ENCODE data around the gene ERC2. TPM values are rescaled to one million over a fixed set of nuclear protein-coding genes. Genes with fewer than 3 reads are reported as not detected.

Gene ERC2
- total and polyA plus RNA-seq, 9 donors, result 1.2 to 9.4 (median 5.4) TPM

GRCh38 chr3:55750525-55750924 lies 717.7 kb downstream of the ERC2 start:
- no peak for DNase-seq
- no peaks in the 10 kb centered on the region for H3K27me3 ChIP-seq
- no peaks in the 10 kb centered on the region for H3K36me3 ChIP-seq
- no peak overlapping the region for H3K27ac ChIP-seq
- no peaks in the 10 kb centered on the region for H3K9me3 ChIP-seq
- no peaks in the 10 kb centered on the region for H3K4me1 ChIP-seq (ENCODE audit: insufficient read depth)
- WGBS, 3 donors, result 84 to 88% (median 85%) methylated on average over 6 of the region's 6 CpGs
- H3K4me3 ChIP-seq, result no peak overlapping the region
- intact Hi-C loops (cut with DNase I), result no loop called here
- TF ChIP-seq CTCF (IDR thresholded peaks at IDR 0.05), result no peak
- TF ChIP-seq EP300 (IDR thresholded peaks at IDR 0.05), result no peak
- TF ChIP-seq POLR2A (IDR thresholded peaks at IDR 0.05), result no peak

- H3K27me3 ChIP-seq, result no peaks in the 10 kb centered on the region
- H3K4me3 ChIP-seq, result no peak overlapping the region
- WGBS, 3 donors, result 91 to 100% (median 98%) methylated on average over 1 of the region's 1 CpG
- TF ChIP-seq EP300 (IDR thresholded peaks at IDR 0.05) (no peak), CTCF (IDR thresholded peaks at IDR 0.05) (no peak), POLR2A (IDR thresholded peaks at IDR 0.05) (no peak)
- H3K36me3 ChIP-seq, result no peaks in the 10 kb centered on the region
- intact Hi-C loops (cut with DNase I), result loop anchor here in 3 of 4 donors (5.0 to 10.0 kb wide), 2 partner anchors 194 to 262 kb away; partner anchors contain the start of gene WNT5A (in 2 of the 3)
- no peak for DNase-seq
- H3K27ac ChIP-seq, result no peak overlapping the region
- no peaks in the 10 kb centered on the region for H3K4me1 ChIP-seq (ENCODE audit: insufficient read depth)
- H3K9me3 ChIP-seq, result no peaks in the 10 kb centered on the region
These were observed 719.2 kb downstream of the ERC2 start for GRCh38 chr3:55749036-55749435.

GRCh38 chr3:55746808-55747413 lies 721.4 kb downstream of the ERC2 start:
- Histone ChIP-seq H3K36me3 (no peaks in the 10 kb centered on the region), H3K9me3 (no peaks in the 10 kb centered on the region), H3K4me1 (ENCODE audit: insufficient read depth) (no peaks in the 10 kb centered on the region), H3K4me3 (no peak overlapping the region), H3K27me3 (no peaks in the 10 kb centered on the region), H3K27ac (no peak overlapping the region)
- no peak for DNase-seq
- TF ChIP-seq CTCF (IDR thresholded peaks at IDR 0.05), result peak in 2 of 3 donors; percentile 31 to 37
- no peak for TF ChIP-seq EP300 (IDR thresholded peaks at IDR 0.05)
- intact Hi-C loops (cut with DNase I), result loop anchor here in 3 of 4 donors (5.0 to 10.0 kb wide), 2 partner anchors 192 to 260 kb away; partner anchors contain the start of gene WNT5A (in 2 of the 3)

- TF ChIP-seq EP300 (IDR thresholded peaks at IDR 0.05) (no peak), POLR2A (IDR thresholded peaks at IDR 0.05) (no peak), CTCF (IDR thresholded peaks at IDR 0.05) (no peak)
- Histone ChIP-seq H3K4me3 (no peak overlapping the region), H3K4me1 (ENCODE audit: insufficient read depth) (no peaks in the 10 kb centered on the region), H3K27ac (no peak overlapping the region), H3K9me3 (no peaks in the 10 kb centered on the region), H3K27me3 (no peaks in the 10 kb centered on the region), H3K36me3 (no peaks in the 10 kb centered on the region)
- intact Hi-C loops (cut with DNase I), result loop anchor here in 1 of 4 donors (10.0 kb wide), 1 partner anchor 188 kb away; no protein-coding TSS in a partner anchor
- no peak for DNase-seq
- WGBS, 3 donors, result 85 to 93% (median 92%) methylated on average over 2 of the region's 2 CpGs
These were observed 725.5 kb downstream of the ERC2 start for GRCh38 chr3:55742832-55743136.

Data from ovary (tissue), 9 donors.